GM12892 (cell line): ENCODE data around the gene ADNP.

Experiments used
- POLR2A ChIP-seq: IDR thresholded peaks from 2 replicates; pipeline ENCODE4 v1.6.1; 2011; ENCODE audit warnings: low read depth, low read length, control low read depth
- POLR2AphosphoS5 ChIP-seq: IDR thresholded peaks from 2 replicates; pipeline ENCODE4 v1.6.1; 2011; ENCODE audit warnings: low read depth, low read length, control low read depth
- TAF1 ChIP-seq: IDR thresholded peaks from 2 replicates; pipeline ENCODE4 v1.6.1; 2011; ENCODE audit warnings: low read depth, mild to moderate bottlenecking, control low read depth, low read length, borderline replicate concordance

GRCh38 chr20:50975701-50976330 is 44.6 kb upstream of the ADNP start:
- TF ChIP-seq POLR2A (no peak), POLR2AphosphoS5 (no peak), TAF1 (no peak)
